Adrenal gland (tissue), 12 donors: ENCODE measurements around the gene WDFY4. TPM values are rescaled to one million over a fixed set of nuclear protein-coding genes. Genes with fewer than 3 reads are reported as not detected.

ENCODE experiments used
- DNase-seq, 7 donors: peaks; one replicate each; pipeline ENCODE4 v3.0.0-alpha.2; 2019 to 2020
- H3K27ac ChIP-seq, 5 donors: fragments of 200-600 bp; sonication (generic) in 4 of 5; 1 replicate in 3 of 5; 2 replicates in 2 of 5; pipeline versions ENCODE4 v1.5.1 to v1.8.0; 2016 to 2020; ENCODE audit warnings: mild to moderate bottlenecking in 1 of 5
- H3K27me3 ChIP-seq: fragments of 200-600 bp; 2 replicates; pipeline ENCODE4 v1.8.0; 2021
- H3K36me3 ChIP-seq, 2 donors: fragments of 200-600 bp; replicated peaks in 1 of 2; 1 replicate in 1 of 2; 2 replicates in 1 of 2; pipeline versions ENCODE4 v1.5.1 to v1.8.0; 2018 to 2022
- H3K4me1 ChIP-seq, 2 donors: fragments of 200-600 bp; replicated peaks in 1 of 2; 1 replicate in 1 of 2; 2 replicates in 1 of 2; pipeline versions ENCODE4 v1.5.1 to v1.8.0; 2018 to 2021
- H3K4me3 ChIP-seq, 4 donors: fragments of 200-600 bp; sonication (generic) in 3 of 4; one replicate each; pipeline ENCODE4 v1.5.1; 2016 to 2018
- H3K9me3 ChIP-seq, 3 donors: fragments of 200-600 bp; sonication (generic) in 1 of 3; replicated peaks in 1 of 3; 1 replicate in 2 of 3; 2 replicates in 1 of 3; pipeline versions ENCODE4 v1.5.1 to v1.8.0; 2016 to 2021
- POLR2A ChIP-seq, 2 donors: fragments of 450-650 bp; IDR thresholded peaks; one replicate each; pipeline ENCODE4 v1.6.1; 2017; ENCODE audit warnings: antibody characterized with exemption in 2 of 2, mild to moderate bottlenecking in 2 of 2, moderate library complexity in 1 of 2
- WGBS, 4 donors: extraction: QIAGEN DNeasy Blood & Tissue Kit in 2 of 4; methylation state at CpG; one replicate each; pipeline versions ENCODE4 v1.1.5 to v1.1.7; 2013 to 2017; 5-methylcytosine and 5-hydroxymethylcytosine counted together
- intact Hi-C, 2 donors: fragments of 100-400 bp; cut with DNase I; formaldehyde crosslinking; loops; one replicate each; pipeline versions ENCODE4 v1.14.1 to v1.15.0; 2022 to 2023
- polyA plus RNA-seq, 3 donors: library from polyadenylated mRNA; stranded (reverse); fragments of 200-250 nt in 2 of 3; fragments of 350-450 nt in 1 of 3; fragmentation: Illumina TruSeq in 1 of 3; extraction: RNeasy Lipid Tissue Mini Kit (QIAGEN cat#74804) in 1 of 3; gene quantifications; one replicate each; pipeline ENCODE4 v1.2.3, GENCODE V29; 2013 to 2014
- total RNA-seq, 9 donors: library from RNA; depleted of rRNA in 4 of 9; stranded (reverse); fragments of >200 nt in 4 of 9; fragments of 120-200 nt in 1 of 9; fragmentation: NEBNext Ultra II Directional in 1 of 9; extraction: Animal tissue kit (Norgen Biotek cat#: 25700) in 1 of 9; gene quantifications; one replicate each; pipeline versions ENCODE4 v1.1.0 to v1.2.4, GENCODE V29; 2013 to 2023
- TF ChIP-seq, protein P1 (sequence below), 6 experiments: fragments of 450-650 bp in 4 of 6; fragments of 200-600 bp in 2 of 6; sonication (generic) in 1 of 6; IDR thresholded peaks; 1 replicate in 5 of 6; 2 replicates in 1 of 6; pipeline versions ENCODE4 v1.5.1 to v1.8.0; 2016 to 2021; ENCODE audit warnings: antibody characterized with exemption in 6 of 6, mild to moderate bottlenecking in 2 of 6, moderate library complexity in 1 of 6
- donor health status: healthy with polysubstance abuse.
- donor health status: Bipolar disorder and iron deficiency.
- donor health status: DM: yes; HTN: yes; CAD: no.
- donor health status: DM: no; HTN: no; CAD: no.
- donor health status: DM: no; HTN: no; CAD: no.
- donor health status: DM: yes; HTN: yes; CAD: no.

WDFY4 gene
- total and polyA plus RNA-seq, 12 donors: 0.61 to 9.9 (median 5.7) TPM

DNA sequence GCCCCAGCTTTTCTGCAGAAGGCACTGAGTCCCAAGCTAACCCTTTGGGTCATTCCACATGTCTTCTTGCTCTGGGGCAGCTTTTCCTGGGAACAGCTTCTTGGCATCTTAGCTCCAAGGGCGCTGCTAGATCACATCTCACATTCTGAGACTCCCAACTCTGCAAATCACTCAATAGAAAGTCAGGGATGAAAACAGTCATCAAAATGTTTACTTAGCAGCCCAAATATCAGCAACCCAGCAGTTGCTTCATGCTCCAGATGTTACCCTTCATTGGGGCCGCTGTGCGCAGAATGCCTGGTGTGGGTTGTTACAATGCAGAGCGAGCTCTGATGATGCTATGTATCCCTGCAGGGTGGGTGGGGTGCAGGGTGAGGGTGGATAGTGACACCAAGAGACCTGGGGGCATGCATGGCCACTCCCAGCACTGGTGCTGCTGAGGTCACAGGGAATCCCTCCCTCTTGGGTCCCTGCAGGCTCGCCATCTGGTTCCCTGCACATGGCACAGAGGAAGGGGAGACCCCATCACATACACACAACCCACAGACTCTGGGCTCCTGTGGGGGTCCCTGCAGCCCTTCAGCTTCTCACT is 19.0 kb downstream of the WDFY4 start:
- no peaks in the 10 kb centered on the region for H3K36me3 ChIP-seq
- H3K4me3 ChIP-seq: no peak overlapping the region
- intact Hi-C loops: no loop called here
- no peak for DNase-seq
- 77 to 86% (median 83%) methylated on average over 4 to 5 of the region's 5 CpGs for WGBS, 4 donors
- TF ChIP-seq POLR2A (IDR thresholded peaks at IDR 0.05): no peak
- TF ChIP-seq, protein P1, sequence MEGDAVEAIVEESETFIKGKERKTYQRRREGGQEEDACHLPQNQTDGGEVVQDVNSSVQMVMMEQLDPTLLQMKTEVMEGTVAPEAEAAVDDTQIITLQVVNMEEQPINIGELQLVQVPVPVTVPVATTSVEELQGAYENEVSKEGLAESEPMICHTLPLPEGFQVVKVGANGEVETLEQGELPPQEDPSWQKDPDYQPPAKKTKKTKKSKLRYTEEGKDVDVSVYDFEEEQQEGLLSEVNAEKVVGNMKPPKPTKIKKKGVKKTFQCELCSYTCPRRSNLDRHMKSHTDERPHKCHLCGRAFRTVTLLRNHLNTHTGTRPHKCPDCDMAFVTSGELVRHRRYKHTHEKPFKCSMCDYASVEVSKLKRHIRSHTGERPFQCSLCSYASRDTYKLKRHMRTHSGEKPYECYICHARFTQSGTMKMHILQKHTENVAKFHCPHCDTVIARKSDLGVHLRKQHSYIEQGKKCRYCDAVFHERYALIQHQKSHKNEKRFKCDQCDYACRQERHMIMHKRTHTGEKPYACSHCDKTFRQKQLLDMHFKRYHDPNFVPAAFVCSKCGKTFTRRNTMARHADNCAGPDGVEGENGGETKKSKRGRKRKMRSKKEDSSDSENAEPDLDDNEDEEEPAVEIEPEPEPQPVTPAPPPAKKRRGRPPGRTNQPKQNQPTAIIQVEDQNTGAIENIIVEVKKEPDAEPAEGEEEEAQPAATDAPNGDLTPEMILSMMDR (IDR thresholded peaks at IDR 0.05): no peak
- no peaks in the 10 kb centered on the region for H3K9me3 ChIP-seq
- no peak overlapping the region for H3K27ac ChIP-seq
- no peaks in the 10 kb centered on the region for H3K4me1 ChIP-seq
- peaks cover 4% of the 10 kb centered on the region for H3K27me3 ChIP-seq

DNA sequence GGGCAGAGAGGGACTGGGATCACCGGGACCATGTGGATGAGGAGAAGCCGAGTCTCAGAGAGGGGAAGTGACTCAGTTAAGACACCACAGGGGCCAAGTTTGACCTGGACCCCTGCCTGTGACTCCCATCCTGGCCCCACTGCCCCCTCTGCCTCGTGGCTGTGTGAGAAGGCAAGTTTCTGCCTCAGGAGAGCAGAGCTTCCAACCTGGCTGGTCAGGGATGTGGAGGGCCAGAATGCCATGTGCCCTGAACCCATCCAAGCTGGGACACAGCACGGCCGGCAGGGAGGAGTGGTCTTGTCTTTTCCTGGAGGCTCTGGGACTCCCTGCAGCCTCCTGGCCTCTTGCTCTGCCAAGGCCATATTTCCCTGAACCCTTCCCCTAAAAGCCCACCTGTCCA is 19.5 kb downstream of the WDFY4 start:
- no peaks in the 10 kb centered on the region for H3K4me1 ChIP-seq
- TF ChIP-seq, protein P1 (IDR thresholded peaks at IDR 0.05): no peak
- no peak for TF ChIP-seq POLR2A (IDR thresholded peaks at IDR 0.05)

GRCh38 chr10:48705401-48705938 is 20.8 kb downstream of the WDFY4 start:
- H3K36me3 ChIP-seq: no peaks in the 10 kb centered on the region
- WGBS, 4 donors: 64 to 72% (median 68%) methylated on average over 9 of the region's 9 CpGs
- no peaks in the 10 kb centered on the region for H3K4me1 ChIP-seq
- intact Hi-C loops: no loop called here
- TF ChIP-seq, protein P1 (IDR thresholded peaks at IDR 0.05): no peak
- no peak for TF ChIP-seq POLR2A (IDR thresholded peaks at IDR 0.05)
- H3K4me3 ChIP-seq: no peak overlapping the region
- H3K9me3 ChIP-seq: no peaks in the 10 kb centered on the region
- no peak overlapping the region for H3K27ac ChIP-seq
- no peak for DNase-seq
- peaks cover 4% of the 10 kb centered on the region for H3K27me3 ChIP-seq

More for the DNA sequence above, 19.5 kb downstream of the WDFY4 start:
- Histone ChIP-seq H3K4me3 (no peak overlapping the region), H3K27ac (no peak overlapping the region), H3K9me3 (no peaks in the 10 kb centered on the region), H3K27me3 (peaks cover 4% of the 10 kb centered on the region), H3K36me3 (no peaks in the 10 kb centered on the region)
- DNase-seq: no peak
- intact Hi-C loops: no loop called here
- WGBS, 4 donors: 41 to 65% (median 57%) methylated on average over 2 to 5 of the region's 5 CpGs

DNA sequence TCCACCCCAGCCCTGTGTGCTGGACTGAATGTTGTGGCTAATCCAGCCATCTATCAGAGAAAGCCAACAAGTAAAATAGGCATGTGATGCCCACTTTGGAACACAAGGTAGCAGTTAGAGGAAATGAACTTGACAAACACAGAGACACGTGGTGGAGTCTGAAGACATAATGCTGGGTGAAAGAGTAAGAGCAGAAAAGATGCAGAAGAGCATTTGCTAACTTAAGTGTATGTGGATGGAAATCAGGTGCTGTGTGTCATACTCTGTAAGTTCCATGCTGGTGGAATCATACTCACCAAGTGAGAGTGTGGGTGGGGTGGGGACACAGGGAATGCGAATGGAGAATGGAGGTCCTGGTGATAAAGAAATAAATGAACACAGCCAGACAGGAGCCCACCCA is 22.8 kb downstream of the WDFY4 start:
- H3K9me3 ChIP-seq: no peaks in the 10 kb centered on the region
- peaks cover 4% of the 10 kb centered on the region for H3K27me3 ChIP-seq
- TF ChIP-seq, protein P1 (IDR thresholded peaks at IDR 0.05): no peak
- no peak for TF ChIP-seq POLR2A (IDR thresholded peaks at IDR 0.05)
- H3K36me3 ChIP-seq: no peaks in the 10 kb centered on the region
- no peak for DNase-seq
- no peak overlapping the region for H3K27ac ChIP-seq
- no peaks in the 10 kb centered on the region for H3K4me1 ChIP-seq
- whole genome bisulfite sequencing, 4 donors: 33 to 77% (median 48%) methylated on average over 2 of the region's 2 CpGs
- intact Hi-C loops: no loop called here
- no peak overlapping the region for H3K4me3 ChIP-seq
